Activated CD4-positive, alpha-beta T cell treated with anti-CD3 and anti-CD28 coated beads, Interleukin-2, amount 10 ng/mL, durations not matched to agents 24 days and 14 days (primary cell): ENCODE measurements around the gene IL1RAPL2. TPM values are rescaled to one million over a fixed set of nuclear protein-coding genes. Genes with fewer than 3 reads are reported as not detected.

ENCODE experiments used
- DNase-seq: peaks from one replicate; pipeline ENCODE4 v3.0.0; 2022
- H3K27ac Mint-ChIP-seq: one replicate; pipeline ENCODE4 v1.8.0; 2022; ENCODE audit warnings: mild to moderate bottlenecking, mixed read lengths
- H3K27me3 Mint-ChIP-seq: one replicate; pipeline ENCODE4 v1.8.0; 2022; ENCODE audit warnings: mixed read lengths
- H3K36me3 Mint-ChIP-seq: one replicate; pipeline ENCODE4 v1.8.0; 2022; ENCODE audit warnings: low read depth, mild to moderate bottlenecking, mixed read lengths
- H3K4me1 Mint-ChIP-seq: one replicate; pipeline ENCODE4 v1.8.0; 2021; ENCODE audit warnings: mixed read lengths
- H3K4me3 Mint-ChIP-seq: one replicate; pipeline ENCODE4 v1.8.0; 2022; ENCODE audit warnings: mild to moderate bottlenecking, moderate library complexity, mixed read lengths
- H3K9me3 Mint-ChIP-seq: one replicate; pipeline ENCODE4 v1.8.0; 2021; ENCODE audit warnings: mixed read lengths
- intact Hi-C: fragments of 100-400 bp; cut with micrococcal nuclease; formaldehyde crosslinking; loops from one replicate; pipeline ENCODE4 v1.15.1; 2023
- total RNA-seq: library from RNA; stranded (reverse); gene quantifications from 2 replicates; pipeline ENCODE4 v1.2.3, GENCODE V29; 2022

The IL1RAPL2 gene
- total RNA-seq, 1 donor from 2014 or later = not detected

DNA sequence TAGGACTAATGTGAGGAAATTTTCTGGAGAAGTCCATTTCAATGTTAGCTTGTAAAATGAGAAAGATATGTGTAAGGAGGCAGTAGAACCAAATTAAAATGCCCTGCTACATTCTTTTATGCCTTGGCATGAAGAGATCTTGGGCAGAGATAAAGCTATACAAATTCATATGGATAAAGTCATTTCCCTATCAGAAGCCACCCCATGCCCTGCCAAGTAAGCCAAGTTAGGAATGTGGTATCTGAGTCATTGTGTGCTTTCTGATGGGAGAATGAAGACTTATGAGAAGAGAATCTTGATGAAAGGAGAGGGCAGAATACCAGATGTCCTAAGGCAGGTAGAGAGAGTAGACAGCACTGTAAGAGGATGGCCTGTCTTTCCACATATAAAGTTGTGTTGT, 570.8 kb downstream of the IL1RAPL2 start:
- Mint-ChIP-seq H3K4me1 (no peaks in the 10 kb centered on the region), H3K27ac (no peak overlapping the region), H3K36me3 (no peaks in the 10 kb centered on the region), H3K9me3 (no peaks in the 10 kb centered on the region), H3K4me3 (no peak overlapping the region), H3K27me3 (no peaks in the 10 kb centered on the region)
- DNase-seq = no peak
- intact Hi-C loops = no loop called here

DNA sequence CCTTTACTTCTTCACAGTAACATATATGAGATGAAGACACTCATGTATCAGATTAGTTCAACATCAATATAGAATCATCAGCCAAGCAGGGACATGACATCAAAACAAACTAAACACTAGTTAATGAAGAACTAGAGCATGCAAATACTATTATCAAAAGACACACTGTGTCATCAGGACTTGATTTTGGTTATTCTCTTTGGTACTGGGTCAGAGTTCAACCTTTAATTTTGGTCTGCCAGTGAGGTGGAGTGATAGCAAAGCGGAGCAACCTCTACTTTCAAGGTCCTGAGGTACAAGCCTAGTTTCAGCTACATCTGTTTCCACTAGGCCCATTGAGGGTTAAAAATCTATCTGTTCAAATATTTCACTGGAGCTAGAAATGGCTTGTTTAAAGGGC, 584.0 kb downstream of the IL1RAPL2 start:
- intact Hi-C loops = no loop called here
- Mint-ChIP-seq H3K27ac (no peak overlapping the region), H3K36me3 (no peaks in the 10 kb centered on the region), H3K4me1 (no peaks in the 10 kb centered on the region), H3K27me3 (no peaks in the 10 kb centered on the region), H3K9me3 (no peaks in the 10 kb centered on the region), H3K4me3 (no peak overlapping the region)
- DNase-seq = no peak

DNA sequence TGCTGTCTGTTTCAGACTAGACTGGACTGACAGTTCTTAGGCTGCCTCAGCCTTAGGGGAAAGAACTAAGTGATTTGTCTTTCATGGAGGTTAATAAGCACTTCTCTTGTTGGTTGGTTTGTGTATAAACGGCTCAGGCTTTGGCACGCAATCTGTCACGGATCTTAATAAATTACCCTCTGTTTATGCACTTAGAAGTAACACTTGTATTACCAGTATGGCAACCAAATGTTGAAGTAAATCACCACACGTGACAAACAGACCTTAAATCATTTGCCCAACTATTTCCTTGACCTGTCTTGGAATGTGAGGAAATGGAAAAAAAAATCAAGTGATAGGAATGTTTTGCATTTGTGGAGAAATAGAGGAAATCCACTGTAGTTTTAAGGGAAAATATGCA, 584.6 kb downstream of the IL1RAPL2 start:
- H3K4me3 Mint-ChIP-seq = no peak overlapping the region
- no peaks in the 10 kb centered on the region for H3K27me3 Mint-ChIP-seq
- H3K9me3 Mint-ChIP-seq = no peaks in the 10 kb centered on the region
- intact Hi-C loops = no loop called here
- H3K4me1 Mint-ChIP-seq = no peaks in the 10 kb centered on the region
- no peak for DNase-seq
- H3K36me3 Mint-ChIP-seq = no peaks in the 10 kb centered on the region
- no peak overlapping the region for H3K27ac Mint-ChIP-seq

DNA sequence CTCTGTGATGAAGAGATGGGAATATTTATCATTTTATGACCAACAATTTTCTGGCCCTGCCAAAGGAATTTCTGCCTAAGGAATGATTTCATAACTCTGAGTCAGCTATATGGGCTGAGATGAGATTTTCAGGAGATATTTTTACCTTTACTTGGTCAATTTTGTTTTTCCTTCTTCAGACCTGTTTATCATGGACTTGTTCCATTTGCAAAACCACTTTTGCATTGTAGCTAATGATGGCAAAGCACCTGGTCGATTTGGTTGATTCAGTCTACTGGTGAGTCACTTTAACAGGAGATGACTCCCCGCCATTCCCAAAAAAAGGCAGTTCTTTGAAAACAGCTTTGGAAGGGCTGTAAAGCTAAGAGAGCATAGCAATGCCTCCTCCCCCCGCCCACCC, 601.2 kb downstream of the IL1RAPL2 start:
- no peaks in the 10 kb centered on the region for H3K27me3 Mint-ChIP-seq
- H3K4me1 Mint-ChIP-seq = no peaks in the 10 kb centered on the region
- intact Hi-C loops = no loop called here
- no peak for DNase-seq
- no peaks in the 10 kb centered on the region for H3K36me3 Mint-ChIP-seq
- no peaks in the 10 kb centered on the region for H3K9me3 Mint-ChIP-seq
- H3K4me3 Mint-ChIP-seq = no peak overlapping the region
- H3K27ac Mint-ChIP-seq = no peak overlapping the region

DNA sequence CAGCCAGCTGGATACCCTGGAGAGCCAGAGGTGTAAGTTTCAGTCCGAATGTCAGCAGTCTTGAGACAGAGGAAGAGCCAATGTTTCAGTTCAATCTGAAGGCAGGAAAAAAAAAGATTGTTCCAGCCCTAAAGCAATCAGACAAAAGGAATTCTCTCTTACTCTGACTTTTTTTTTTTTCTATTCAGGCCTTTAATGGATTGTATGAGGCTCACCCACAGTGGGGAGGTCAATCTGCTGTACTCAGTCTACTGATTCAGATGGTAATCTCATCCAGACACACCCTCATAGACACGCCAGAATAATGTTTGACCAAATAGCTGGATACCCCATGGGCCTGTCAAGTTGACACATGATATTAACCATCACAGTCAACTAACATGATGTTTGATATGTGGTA, 602.6 kb downstream of the IL1RAPL2 start:
- H3K4me3 Mint-ChIP-seq = no peak overlapping the region
- H3K27ac Mint-ChIP-seq = no peak overlapping the region
- no peaks in the 10 kb centered on the region for H3K4me1 Mint-ChIP-seq
- H3K27me3 Mint-ChIP-seq = no peaks in the 10 kb centered on the region
- intact Hi-C loops = no loop called here
- H3K9me3 Mint-ChIP-seq = no peaks in the 10 kb centered on the region
- H3K36me3 Mint-ChIP-seq = no peaks in the 10 kb centered on the region
- DNase-seq = no peak

DNA sequence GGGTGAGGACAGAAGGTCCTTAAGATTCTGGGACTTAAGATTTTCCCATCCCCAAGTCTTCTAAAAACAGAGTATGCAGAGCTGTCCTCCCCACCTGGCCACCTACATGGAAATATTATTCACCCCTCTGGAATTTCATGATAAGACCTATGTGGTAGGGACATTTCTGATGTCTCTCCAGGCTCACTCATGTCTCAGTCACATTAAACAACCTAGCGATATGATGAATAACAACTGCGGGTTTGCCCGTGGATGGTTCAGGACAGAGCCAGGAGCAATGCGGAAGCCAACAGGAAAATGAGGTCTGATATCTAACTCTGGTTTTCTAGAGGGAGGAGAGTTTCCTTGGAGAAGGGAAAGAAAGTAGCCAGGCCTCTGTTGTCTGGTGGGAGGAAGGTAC, 607.1 kb downstream of the IL1RAPL2 start:
- Mint-ChIP-seq H3K36me3 (no peaks in the 10 kb centered on the region), H3K4me1 (no peaks in the 10 kb centered on the region), H3K27ac (no peak overlapping the region), H3K9me3 (no peaks in the 10 kb centered on the region), H3K4me3 (no peak overlapping the region), H3K27me3 (no peaks in the 10 kb centered on the region)
- intact Hi-C loops = no loop called here
- no peak for DNase-seq

DNA sequence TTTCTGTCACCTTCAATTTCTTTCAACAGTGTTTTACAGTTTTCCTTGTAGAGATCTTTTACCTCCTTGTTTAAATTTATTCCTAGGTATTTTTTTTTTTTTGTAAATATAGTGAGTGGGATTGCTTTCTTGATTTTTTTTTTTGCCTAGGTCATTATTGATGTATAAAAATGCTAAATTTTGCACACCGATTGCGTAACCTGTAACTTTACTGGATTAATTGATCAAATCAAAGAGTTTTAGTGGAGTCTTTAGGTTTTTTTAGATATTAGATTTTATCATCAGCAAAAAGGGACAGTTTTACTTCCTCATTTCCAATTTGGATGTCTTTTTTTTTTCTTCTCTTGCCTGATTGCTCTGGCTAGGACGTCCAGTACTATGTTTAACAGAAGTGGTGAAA, 613.6 kb downstream of the IL1RAPL2 start:
- Mint-ChIP-seq H3K4me1 (no peaks in the 10 kb centered on the region), H3K4me3 (no peak overlapping the region), H3K9me3 (no peaks in the 10 kb centered on the region), H3K36me3 (no peaks in the 10 kb centered on the region), H3K27me3 (no peaks in the 10 kb centered on the region), H3K27ac (no peak overlapping the region)
- intact Hi-C loops = no loop called here
- no peak for DNase-seq

DNA sequence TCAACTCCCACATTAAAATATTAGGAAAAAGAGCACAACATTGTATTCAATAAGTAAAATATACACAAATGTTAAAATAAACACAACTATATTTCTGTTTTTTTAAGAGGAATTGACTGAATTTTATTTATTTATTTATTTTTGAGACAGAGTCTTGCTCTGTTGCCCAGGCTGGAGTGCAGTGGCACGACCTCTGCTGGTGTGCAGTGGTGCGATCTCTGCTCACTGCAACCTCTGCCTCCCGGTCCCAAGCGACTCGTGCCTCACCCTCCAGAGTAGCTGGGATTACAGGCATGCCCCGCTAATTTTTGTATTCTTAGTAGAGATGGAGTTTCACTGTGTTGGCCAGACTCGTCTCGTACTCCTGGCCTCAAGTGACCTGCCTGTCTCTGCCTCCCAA, 623.1 kb downstream of the IL1RAPL2 start:
- Mint-ChIP-seq H3K9me3 (no peaks in the 10 kb centered on the region), H3K27ac (no peak overlapping the region), H3K4me1 (no peaks in the 10 kb centered on the region), H3K4me3 (no peak overlapping the region), H3K27me3 (no peaks in the 10 kb centered on the region), H3K36me3 (no peaks in the 10 kb centered on the region)
- DNase-seq = no peak
- intact Hi-C loops = no loop called here

DNA sequence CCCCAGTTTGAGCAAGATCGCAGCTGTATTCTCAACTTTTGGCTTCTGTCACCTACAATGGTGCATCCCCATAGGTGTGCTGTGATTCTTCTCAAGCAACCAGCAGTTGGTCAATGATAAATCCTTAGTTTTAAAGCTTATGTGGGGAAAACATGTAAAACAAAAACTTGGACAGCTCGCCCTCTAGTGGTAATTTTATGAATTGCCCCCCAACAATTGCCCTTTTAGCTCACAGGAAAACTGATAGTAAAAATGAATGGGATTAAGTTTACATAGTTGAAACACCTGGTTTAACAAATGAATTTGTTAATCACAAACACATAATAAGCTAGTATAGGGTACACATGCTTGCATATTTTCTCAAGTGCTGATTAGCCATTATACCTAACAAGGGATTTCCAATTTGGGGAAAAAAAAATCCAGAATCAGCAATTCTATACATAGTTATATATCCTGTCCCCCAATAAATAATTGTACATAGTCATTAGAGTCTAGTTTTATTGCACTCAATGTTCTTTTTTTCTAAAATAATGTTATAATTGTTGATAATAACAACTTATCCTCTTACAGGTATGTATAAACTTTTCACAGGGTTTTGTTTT, 624.4 kb downstream of the IL1RAPL2 start:
- no peaks in the 10 kb centered on the region for H3K36me3 Mint-ChIP-seq
- intact Hi-C loops = no loop called here
- no peak overlapping the region for H3K27ac Mint-ChIP-seq
- no peak overlapping the region for H3K4me3 Mint-ChIP-seq
- DNase-seq = peak; percentile 55
- no peaks in the 10 kb centered on the region for H3K9me3 Mint-ChIP-seq
- H3K4me1 Mint-ChIP-seq = no peaks in the 10 kb centered on the region
- no peaks in the 10 kb centered on the region for H3K27me3 Mint-ChIP-seq

DNA sequence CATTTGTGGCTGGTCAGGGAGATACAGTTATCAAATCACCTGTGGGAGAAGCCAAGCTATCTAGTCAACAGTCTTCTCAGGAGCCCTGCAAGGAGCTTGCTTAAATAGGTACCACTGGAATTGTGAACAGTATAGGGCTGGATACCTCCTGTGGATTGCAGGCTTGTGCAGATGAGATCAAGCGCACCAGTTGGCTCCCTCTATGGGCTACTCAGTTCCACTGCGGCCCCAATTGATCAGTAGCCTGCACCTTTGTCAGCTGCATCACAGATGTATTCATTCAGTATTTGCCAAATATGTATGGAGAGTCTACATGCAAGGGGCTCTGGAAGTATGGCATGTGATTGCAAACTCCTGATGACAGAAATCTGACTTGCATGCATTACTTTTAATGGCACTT, 625.9 kb downstream of the IL1RAPL2 start:
- intact Hi-C loops = no loop called here
- no peak overlapping the region for H3K4me3 Mint-ChIP-seq

DNA sequence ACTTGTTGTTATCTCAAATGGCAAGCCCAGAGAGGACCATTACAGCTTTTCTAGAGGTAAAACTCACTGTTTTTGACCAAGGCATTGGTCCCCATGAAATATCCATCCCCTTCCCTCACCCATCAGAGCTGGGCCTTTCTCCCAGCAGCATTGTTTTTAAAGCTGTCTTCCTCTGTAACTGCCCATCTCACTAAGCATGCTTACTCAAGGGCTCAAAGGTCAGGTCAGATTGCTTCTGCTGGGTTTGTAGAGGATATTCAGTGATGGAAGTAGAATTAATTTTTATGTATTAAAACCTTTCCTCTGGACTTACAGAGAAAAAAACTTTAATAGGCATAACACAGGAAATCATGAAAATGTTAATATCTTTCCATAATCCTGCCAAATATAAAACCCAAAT, 643.4 kb downstream of the IL1RAPL2 start:
- Mint-ChIP-seq H3K27ac (no peak overlapping the region), H3K27me3 (no peaks in the 10 kb centered on the region), H3K4me3 (no peak overlapping the region), H3K36me3 (no peaks in the 10 kb centered on the region), H3K4me1 (no peaks in the 10 kb centered on the region), H3K9me3 (no peaks in the 10 kb centered on the region)
- intact Hi-C loops = no loop called here
- DNase-seq = no peak

More for the DNA sequence above, 625.9 kb downstream of the IL1RAPL2 start:
- Mint-ChIP-seq H3K27me3 (no peaks in the 10 kb centered on the region), H3K36me3 (no peaks in the 10 kb centered on the region), H3K9me3 (no peaks in the 10 kb centered on the region), H3K4me1 (no peaks in the 10 kb centered on the region), H3K27ac (no peak overlapping the region)
- no peak for DNase-seq

DNA sequence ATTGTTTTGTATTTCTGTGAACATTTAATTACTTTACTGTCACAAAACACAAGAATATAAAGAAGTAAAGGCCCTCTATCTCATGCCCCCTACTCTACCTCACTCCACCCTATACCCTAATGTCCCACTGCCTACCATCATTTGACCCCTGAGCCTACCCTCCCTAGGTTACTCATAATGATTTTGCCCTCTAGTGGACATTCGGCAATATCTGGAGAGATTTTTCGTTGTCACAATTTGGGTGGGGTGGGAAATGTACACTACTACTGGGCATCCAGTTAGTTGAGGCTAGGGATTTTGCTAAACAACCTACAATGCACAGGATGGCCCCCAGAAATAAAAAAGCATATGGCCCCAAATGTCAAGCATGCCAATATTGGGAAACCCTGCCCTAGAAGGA, 644.3 kb downstream of the IL1RAPL2 start:
- H3K27ac Mint-ChIP-seq = no peak overlapping the region
- intact Hi-C loops = no loop called here
- H3K4me3 Mint-ChIP-seq = no peak overlapping the region
- H3K9me3 Mint-ChIP-seq = no peaks in the 10 kb centered on the region
- DNase-seq = no peak
- no peaks in the 10 kb centered on the region for H3K4me1 Mint-ChIP-seq
- H3K27me3 Mint-ChIP-seq = no peaks in the 10 kb centered on the region
- H3K36me3 Mint-ChIP-seq = no peaks in the 10 kb centered on the region

DNA sequence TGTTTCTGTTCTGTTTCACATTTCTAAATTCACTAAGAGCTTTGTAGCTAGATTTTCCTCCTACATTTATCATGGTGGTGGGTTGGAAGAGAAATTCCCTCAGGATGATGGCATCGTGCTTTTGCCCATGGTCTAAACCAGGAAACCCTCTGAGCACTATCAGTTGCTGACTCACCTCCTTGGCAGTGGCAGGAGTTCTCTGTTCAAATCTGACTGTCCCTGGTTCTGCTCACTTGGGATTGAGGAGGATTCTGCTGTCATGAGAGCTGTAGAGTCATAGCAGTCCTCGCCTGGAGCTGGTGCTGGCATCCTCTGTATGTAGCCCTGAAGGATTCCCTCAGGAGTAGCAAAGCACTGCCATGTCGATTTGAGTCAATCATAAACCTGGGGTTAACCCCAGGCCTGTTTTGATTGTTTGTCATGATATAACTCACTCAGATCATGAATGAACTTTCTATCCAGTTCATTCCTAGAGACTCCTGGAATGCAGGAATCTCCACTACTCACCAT, 645.1 kb downstream of the IL1RAPL2 start:
- H3K27me3 Mint-ChIP-seq = no peaks in the 10 kb centered on the region
- H3K27ac Mint-ChIP-seq = no peak overlapping the region
- H3K4me3 Mint-ChIP-seq = no peak overlapping the region
- DNase-seq = no peak
- H3K36me3 Mint-ChIP-seq = no peaks in the 10 kb centered on the region
- intact Hi-C loops = no loop called here
- H3K4me1 Mint-ChIP-seq = no peaks in the 10 kb centered on the region
- H3K9me3 Mint-ChIP-seq = no peaks in the 10 kb centered on the region

DNA sequence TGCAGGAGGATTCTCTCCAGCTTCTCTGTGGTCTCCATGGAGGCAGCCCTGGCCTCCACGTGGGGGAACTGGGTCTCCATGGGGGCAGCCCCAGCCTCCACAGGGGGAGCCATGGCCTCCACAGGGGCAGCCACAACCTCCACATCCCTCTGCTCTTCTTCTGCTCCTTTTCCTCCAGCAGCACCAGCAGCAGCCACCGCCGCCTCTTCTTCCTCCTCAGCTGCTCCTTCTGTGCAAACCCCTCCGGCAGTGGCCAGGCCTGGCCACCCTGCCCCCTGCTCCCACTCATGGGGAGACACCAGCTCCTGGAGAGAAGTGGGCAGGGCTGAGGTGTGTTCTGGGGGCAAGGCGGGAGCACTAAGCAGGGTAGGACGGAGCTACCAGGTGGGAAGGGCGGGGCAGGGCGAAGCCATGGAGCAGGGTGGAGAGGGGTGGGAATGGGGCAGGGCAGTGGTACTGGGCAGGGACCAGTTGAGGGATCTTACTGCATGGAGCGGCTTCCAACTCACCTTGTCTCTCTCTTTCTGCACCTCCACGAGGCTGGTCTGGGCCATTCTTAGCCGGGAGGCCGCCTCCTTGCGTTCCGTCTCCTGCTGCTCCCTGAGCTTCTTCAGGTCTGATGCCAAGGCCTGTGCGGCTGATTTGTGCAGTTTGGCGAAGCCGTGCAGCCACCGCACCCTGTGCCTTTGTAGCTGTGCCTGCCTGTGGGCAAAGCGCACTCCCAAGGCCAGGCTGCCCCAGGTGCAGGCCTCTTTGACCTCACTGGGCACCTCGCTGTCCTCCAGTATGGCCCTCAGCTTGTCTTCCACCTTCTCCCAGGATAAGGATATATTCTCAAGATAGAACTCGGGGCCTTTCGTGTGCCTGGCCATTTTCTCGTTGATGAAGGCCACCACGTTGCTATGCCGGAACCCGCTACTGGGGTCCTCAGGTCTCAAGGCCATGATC, 653.7 kb downstream of the IL1RAPL2 start:
- H3K4me1 Mint-ChIP-seq = no peaks in the 10 kb centered on the region
- H3K27ac Mint-ChIP-seq = no peak overlapping the region
- H3K36me3 Mint-ChIP-seq = no peaks in the 10 kb centered on the region
- no peaks in the 10 kb centered on the region for H3K9me3 Mint-ChIP-seq
- intact Hi-C loops = no loop called here
- no peak for DNase-seq
- no peak overlapping the region for H3K4me3 Mint-ChIP-seq
- no peaks in the 10 kb centered on the region for H3K27me3 Mint-ChIP-seq
